Medulla oblongata (tissue), 1 donor: Measurements from ENCODE around the gene TMEM18.
A peak's percentile ranks its signal among the peaks of the same experiment; 100 is the strongest.
"Not testable (repeated sequence)": the region's sequence is repeated elsewhere in the genome, so short reads cannot be mapped to it uniquely, and the experiment has no call there.

Experiments
- DNase-seq: peaks from one replicate; pipeline ENCODE4 v3.0.0-alpha.2; 2015; ENCODE audit errors: extremely low spot score

Gene TMEM18

GRCh38 chr2:693606-694005 lies 16.4 kb upstream of the TMEM18 start:
- DNase-seq, result no peak

- no peak for DNase-seq
Observed at GRCh38 chr2:692767-693166, 15.6 kb upstream of the TMEM18 start.

GRCh38 chr2:691821-692761 lies 14.9 kb upstream of the TMEM18 start:
- DNase-seq, result no peak

- no peak for DNase-seq
Observed at GRCh38 chr2:690799-691198, 13.6 kb upstream of the TMEM18 start.

- no peak for DNase-seq
Observed at GRCh38 chr2:689877-690510, 12.8 kb upstream of the TMEM18 start.

GRCh38 chr2:689237-689636 lies 12.0 kb upstream of the TMEM18 start:
- DNase-seq, result no peak

GRCh38 chr2:688504-689076 lies 11.4 kb upstream of the TMEM18 start:
- DNase-seq, result no peak

- DNase-seq, result no peak
Observed at GRCh38 chr2:685421-685820, 8.2 kb upstream of the TMEM18 start.

GRCh38 chr2:684913-685312 lies 7.7 kb upstream of the TMEM18 start:
- not testable (repeated sequence) for DNase-seq

- no peak for DNase-seq
Observed at GRCh38 chr2:682226-682625, 5.0 kb upstream of the TMEM18 start.

GRCh38 chr2:681312-681711 lies 4.1 kb upstream of the TMEM18 start:
- DNase-seq, result peak; percentile 48

- no peak for DNase-seq
Observed at GRCh38 chr2:680496-680895, 3.3 kb upstream of the TMEM18 start.

- no peak for DNase-seq
Observed at GRCh38 chr2:678964-679363, 1.8 kb upstream of the TMEM18 start.

- DNase-seq, result no peak
Observed at GRCh38 chr2:677959-678550, 849 bp upstream of the TMEM18 start.

- peak; percentile 99 for DNase-seq
Observed at GRCh38 chr2:676647-677055, 555 bp downstream of the TMEM18 start.

GRCh38 chr2:675982-676646 lies 1.1 kb downstream of the TMEM18 start:
- peak; percentile 46 for DNase-seq

GRCh38 chr2:675460-675859 lies 1.7 kb downstream of the TMEM18 start:
- no peak for DNase-seq

- DNase-seq, result no peak
Observed at GRCh38 chr2:675051-675450, 2.2 kb downstream of the TMEM18 start.

- DNase-seq, result no peak
Observed at GRCh38 chr2:674321-674985, 2.8 kb downstream of the TMEM18 start.

- DNase-seq, result no peak
Observed at GRCh38 chr2:673615-674320, 3.4 kb downstream of the TMEM18 start.

GRCh38 chr2:673016-673415 lies 4.2 kb downstream of the TMEM18 start:
- DNase-seq, result no peak
